HEK293 (cell line): ENCODE measurements around the gene PPP6C.
"Not testable (repeated sequence)": the region's sequence is repeated elsewhere in the genome, so short reads cannot be mapped to it uniquely, and the experiment has no call there.

Experiments
- CTCF ChIA-PET: fragments of 350-600 bp; formaldehyde crosslinking; extraction: SDS; loops from one replicate; lab custom pipeline; 2021; ENCODE audit warnings: antibody characterized with exemption; lab: Yijun Ruan, JAX
- POLR2A ChIA-PET: fragments of 300-600 bp; formaldehyde crosslinking; extraction: SDS; loops from one replicate; lab custom pipeline; 2020; ENCODE audit warnings: antibody characterized with exemption, inconsistent platforms; lab: Yijun Ruan, JAX
- H3K27ac ChIP-seq: fragments of 200-500 bp; sonication (Bioruptor generic); 2 replicates; pipeline ENCODE4 v1.5.1; 2014; ENCODE audit warnings: low read depth, low read length, control low read depth, inconsistent platforms; ENCODE audit errors: extremely low read depth
- H3K36me3 ChIP-seq, 2 experiments: fragments of 200-500 bp in 1 of 2; sonication (Bioruptor generic) in 1 of 2; 1 replicate in 1 of 2; 2 replicates in 1 of 2; pipeline ENCODE4 v1.5.1; 2014 to 2017; ENCODE audit warnings: inconsistent platforms in 2 of 2, low read length in 2 of 2; ENCODE audit not compliant: control insufficient read depth in 2 of 2, insufficient read depth in 1 of 2
- H3K4me1 ChIP-seq: fragments of 200-500 bp; sonication (Bioruptor generic); 2 replicates; pipeline ENCODE4 v1.5.1; 2014; ENCODE audit warnings: mild to moderate bottlenecking, low read length, inconsistent platforms; ENCODE audit not compliant: control insufficient read depth, insufficient read depth
- H3K4me3 ChIP-seq: 2 replicates; pipeline ENCODE4 v1.5.1; 2011; ENCODE audit warnings: low read depth, mild to moderate bottlenecking, control low read depth, low read length, moderate library complexity
- H3K9me3 ChIP-seq: fragments of 200-500 bp; sonication (Bioruptor generic); 2 replicates; pipeline ENCODE4 v1.5.1; 2014; ENCODE audit warnings: low read depth, low read length, inconsistent platforms; ENCODE audit not compliant: control insufficient read depth, insufficient read depth
- GLI2 ChIP-seq: fragments of 450-650 bp; formaldehyde crosslinking; IDR thresholded peaks from 2 replicates; pipeline ENCODE4; 2017; ENCODE audit warnings: missing biosample characterization, missing genetic modification characterization, low read depth, borderline replicate concordance
- GLIS1 ChIP-seq: fragments of 450-650 bp; formaldehyde crosslinking; IDR thresholded peaks from 2 replicates; pipeline ENCODE4 v1.5.1; 2016; ENCODE audit warnings: missing biosample characterization, missing genetic modification characterization
- ZBTB10 ChIP-seq: fragments of 450-650 bp; formaldehyde crosslinking; IDR thresholded peaks from 2 replicates; pipeline ENCODE4 v1.5.1; 2016; ENCODE audit warnings: missing biosample characterization, missing genetic modification characterization
- ZFP41 ChIP-seq: fragments of 450-650 bp; formaldehyde crosslinking; IDR thresholded peaks from 2 replicates; pipeline ENCODE4 v1.5.1; 2016; ENCODE audit warnings: missing biosample characterization, missing genetic modification characterization, borderline replicate concordance
- ZNF112 ChIP-seq: fragments of 450-650 bp; formaldehyde crosslinking; IDR thresholded peaks from 2 replicates; pipeline ENCODE4 v1.5.0; 2017; ENCODE audit warnings: missing biosample characterization, missing genetic modification characterization
- ZNF121 ChIP-seq: fragments of 450-650 bp; formaldehyde crosslinking; IDR thresholded peaks from 2 replicates; pipeline ENCODE4 v1.5.1; 2016; ENCODE audit warnings: missing biosample characterization, missing genetic modification characterization
- ZNF16 ChIP-seq: fragments of 450-650 bp; formaldehyde crosslinking; IDR thresholded peaks from 2 replicates; pipeline ENCODE4 v1.5.1; 2016; ENCODE audit warnings: low read depth, missing biosample characterization, missing genetic modification characterization
- ZNF18 ChIP-seq: fragments of 450-650 bp; formaldehyde crosslinking; IDR thresholded peaks from 2 replicates; pipeline ENCODE4 v1.5.1; 2016; ENCODE audit warnings: missing biosample characterization, missing genetic modification characterization
- ZNF211 ChIP-seq: fragments of 450-650 bp; formaldehyde crosslinking; IDR thresholded peaks from 2 replicates; pipeline ENCODE4 v1.5.1; 2016; ENCODE audit warnings: low read depth, missing biosample characterization, missing genetic modification characterization
- ZNF248 ChIP-seq: fragments of 450-650 bp; formaldehyde crosslinking; IDR thresholded peaks from 2 replicates; pipeline ENCODE4 v1.5.1; 2017; ENCODE audit warnings: missing biosample characterization, missing genetic modification characterization
- ZNF354C ChIP-seq: fragments of 450-650 bp; formaldehyde crosslinking; IDR thresholded peaks from 2 replicates; pipeline ENCODE4 v1.5.1; 2016; ENCODE audit warnings: missing biosample characterization, missing genetic modification characterization, low read depth, borderline replicate concordance
- ZNF426 ChIP-seq: fragments of 450-650 bp; formaldehyde crosslinking; IDR thresholded peaks from 2 replicates; pipeline ENCODE4 v1.5.1; 2017; ENCODE audit warnings: missing biosample characterization, missing genetic modification characterization, mild to moderate bottlenecking, inconsistent platforms, moderate library complexity
- ZNF473 ChIP-seq: fragments of 450-650 bp; formaldehyde crosslinking; IDR thresholded peaks from 2 replicates; pipeline ENCODE4 v1.5.1; 2017; ENCODE audit warnings: missing biosample characterization, missing genetic modification characterization
- ZNF48 ChIP-seq: fragments of 450-650 bp; formaldehyde crosslinking; IDR thresholded peaks from 2 replicates; pipeline ENCODE4 v1.5.1; 2016; ENCODE audit warnings: missing biosample characterization, missing genetic modification characterization
- ZNF530 ChIP-seq: fragments of 450-650 bp; formaldehyde crosslinking; IDR thresholded peaks from 2 replicates; pipeline ENCODE4 v1.5.1; 2016; ENCODE audit warnings: low read depth, missing biosample characterization, missing genetic modification characterization
- ZNF580 ChIP-seq: fragments of 450-650 bp; formaldehyde crosslinking; IDR thresholded peaks from 2 replicates; pipeline ENCODE4 v1.5.1; 2016; ENCODE audit warnings: missing biosample characterization, missing genetic modification characterization
- ZNF596 ChIP-seq: fragments of 450-650 bp; IDR thresholded peaks from 2 replicates; pipeline ENCODE4 v1.5.0; 2018; ENCODE audit warnings: missing biosample characterization, mild to moderate bottlenecking, missing genetic modification characterization, moderate library complexity
- ZNF629 ChIP-seq: fragments of 450-650 bp; formaldehyde crosslinking; IDR thresholded peaks from 2 replicates; pipeline ENCODE4 v1.5.1; 2017; ENCODE audit warnings: missing biosample characterization, missing genetic modification characterization
- ZNF639 ChIP-seq: fragments of 450-650 bp; formaldehyde crosslinking; IDR thresholded peaks from 2 replicates; pipeline ENCODE4 v1.5.1; 2016; ENCODE audit warnings: missing biosample characterization, missing genetic modification characterization
- ZNF830 ChIP-seq: fragments of 450-650 bp; IDR thresholded peaks from 2 replicates; pipeline ENCODE4 v1.5.0; 2018; ENCODE audit warnings: missing biosample characterization, missing genetic modification characterization, low read depth, mild to moderate bottlenecking, moderate library complexity

PPP6C gene

GRCh38 chr9:125172031-125172755 lies 17.4 kb downstream of the PPP6C start:
- TF ChIP-seq ZNF426 (no peak), ZNF596 (tag by site-specific recombination) (no peak), ZNF580 (tag by site-specific recombination) (no peak), ZNF354C (tag by site-specific recombination) (no peak), ZNF248 (no peak), ZNF112 (no peak), ZNF830 (tag by site-specific recombination) (no peak), ZFP41 (tag by site-specific recombination) (no peak), GLI2 (tag by site-specific recombination) (no peak), ZNF629 (tag by site-specific recombination) (no peak)
- ChIA-PET CTCF (no interaction called here), POLR2A (no interaction called here)
- no peak overlapping the region for H3K4me3 ChIP-seq
- no peaks in the 10 kb centered on the region for H3K4me1 ChIP-seq
- H3K27ac ChIP-seq: no peak overlapping the region
- peaks cover 0 to 24% of the 10 kb centered on the region in 2 experiments for H3K36me3 ChIP-seq
- H3K9me3 ChIP-seq: no peaks in the 10 kb centered on the region

GRCh38 chr9:125169895-125170294 lies 19.7 kb downstream of the PPP6C start:
- Histone ChIP-seq H3K9me3 (no peaks in the 10 kb centered on the region), H3K4me1 (no peaks in the 10 kb centered on the region), H3K27ac (no peak overlapping the region), H3K4me3 (no peak overlapping the region), H3K36me3 (peaks cover 0 to 24% of the 10 kb centered on the region in 2 experiments)
- CTCF ChIA-PET: interaction anchor here (0.6 to 0.7 kb wide), 2 partner anchors 21 to 353 kb away, joined by 3 read pairs; no protein-coding TSS in a partner anchor
- TF ChIP-seq ZNF211 (tag by site-specific recombination) (no peak), ZBTB10 (tag by site-specific recombination) (no peak), ZNF530 (no peak), GLIS1 (no peak), ZNF473 (no peak), ZNF48 (no peak), ZNF16 (no peak), ZNF18 (tag by site-specific recombination) (no peak)
- POLR2A ChIA-PET: interaction anchor here (0.6 to 0.8 kb wide), 2 partner anchors 71 to 193 kb away, joined by 3 read pairs; partner anchors contain the start of gene HSPA5

- H3K36me3 ChIP-seq: peaks cover 0 to 24% of the 10 kb centered on the region in 2 experiments
- no peaks in the 10 kb centered on the region for H3K4me1 ChIP-seq
- CTCF ChIA-PET: no interaction called here
- POLR2A ChIA-PET: no interaction called here
- H3K27ac ChIP-seq: no peak overlapping the region
- H3K9me3 ChIP-seq: no peaks in the 10 kb centered on the region
- H3K4me3 ChIP-seq: no peak overlapping the region
- peak; percentile 68; the same call in 1 of the 2 replicates for TF ChIP-seq ZNF121
- TF ChIP-seq ZNF639 (tag by site-specific recombination): no peak
Measured at GRCh38 chr9:125166762-125167161, 22.8 kb downstream of the PPP6C start.

- not testable (repeated sequence) for H3K27ac ChIP-seq, H3K4me3 ChIP-seq, H3K4me1 ChIP-seq, H3K9me3 ChIP-seq
- ChIA-PET POLR2A (interaction anchor here (1.2 kb wide), 1 partner anchor 79 kb away, joined by 3 read pairs; no protein-coding TSS in a partner anchor), CTCF (interaction anchor here (1.5 kb wide), 1 partner anchor 8 kb away, joined by 4 read pairs; no protein-coding TSS in a partner anchor)
- peaks cover 0 to 11% of the 10 kb centered on the region in 2 experiments; a peak in 2 of 3 replicates for H3K36me3 ChIP-seq
Measured at GRCh38 chr9:125162891-125163290, 26.7 kb downstream of the PPP6C start.
